GM12892 (cell line): ENCODE data around the gene MEIOB.

Source experiments
- DNase-seq: peaks from one replicate; pipeline ENCODE4 v3.0.0; 2011; ENCODE audit not compliant: insufficient read length
- FAIRE-seq: peaks from 2 replicates; lab custom pipeline; 2011; peaks lifted over from hg19 to GRCh38; lab: Jason Lieb, UNC
- POLR2A ChIP-seq: IDR thresholded peaks from 2 replicates; pipeline ENCODE4 v1.6.1; 2011; ENCODE audit warnings: low read depth, low read length, control low read depth
- POLR2AphosphoS5 ChIP-seq: IDR thresholded peaks from 2 replicates; pipeline ENCODE4 v1.6.1; 2011; ENCODE audit warnings: low read depth, low read length, control low read depth
- TAF1 ChIP-seq: IDR thresholded peaks from 2 replicates; pipeline ENCODE4 v1.6.1; 2011; ENCODE audit warnings: low read depth, mild to moderate bottlenecking, control low read depth, low read length, borderline replicate concordance

MEIOB gene

DNA sequence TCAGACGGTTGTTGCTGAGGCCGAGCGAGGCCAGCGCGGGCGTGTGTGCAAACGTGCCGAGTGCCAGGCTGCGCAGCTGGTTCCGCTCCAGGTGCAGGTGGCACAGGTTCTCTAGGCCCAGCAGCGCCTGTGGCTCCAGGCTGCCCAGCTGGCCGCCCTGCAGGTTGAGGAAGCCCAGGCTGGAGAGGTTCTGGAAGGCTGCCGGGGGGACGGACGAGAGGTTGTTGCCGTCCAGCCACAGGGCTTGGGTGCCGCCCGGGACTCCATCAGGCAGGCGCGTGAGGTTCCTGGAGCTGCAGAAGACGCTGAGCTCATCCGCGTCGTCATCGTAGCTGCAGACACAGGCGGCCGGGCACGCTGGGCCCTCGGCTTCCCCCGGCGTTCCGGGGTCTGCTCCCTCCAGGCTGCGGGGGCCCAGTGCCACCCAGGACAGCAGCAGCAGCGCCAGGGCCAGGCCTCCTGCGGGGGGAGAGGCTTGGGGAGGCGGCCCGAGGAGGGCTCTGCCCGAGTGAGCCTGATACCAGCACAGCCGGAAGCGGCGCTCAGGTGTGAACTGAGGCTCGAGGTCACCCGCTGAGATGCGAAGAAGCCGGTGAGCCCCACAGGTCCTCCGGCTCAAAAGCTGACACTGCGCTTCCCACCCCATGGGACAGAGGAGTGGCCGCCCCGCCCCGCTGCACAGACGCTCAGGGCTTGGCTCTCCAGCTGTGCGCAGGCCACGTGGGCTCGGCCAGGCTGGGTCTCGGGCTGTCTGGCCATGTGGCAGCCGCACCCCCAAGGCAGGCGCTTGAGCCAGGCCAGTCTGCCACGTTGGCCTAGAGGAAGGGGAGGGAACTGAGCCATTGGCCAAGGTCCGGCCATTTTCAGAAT, 79.8 kb downstream of the MEIOB start:
- FAIRE-seq: no peak
- DNase-seq: peak; percentile 19
- TF ChIP-seq TAF1: no peak
- TF ChIP-seq POLR2AphosphoS5: no peak
- no peak for TF ChIP-seq POLR2A

GRCh38 chr16:1791256-1791942, 80.6 kb downstream of the MEIOB start:
- TF ChIP-seq TAF1 (no peak), POLR2A (no peak), POLR2AphosphoS5 (no peak)
- FAIRE-seq: no peak

GRCh38 chr16:1790611-1791255, 81.2 kb downstream of the MEIOB start:
- DNase-seq (peak; percentile 12), FAIRE-seq (no peak)
- TF ChIP-seq POLR2AphosphoS5: no peak
- no peak for TF ChIP-seq TAF1
- TF ChIP-seq POLR2A: no peak

More at GRCh38 chr16:1791256-1791942, 80.6 kb downstream of the MEIOB start:
- peak; percentile 29 for DNase-seq

DNA sequence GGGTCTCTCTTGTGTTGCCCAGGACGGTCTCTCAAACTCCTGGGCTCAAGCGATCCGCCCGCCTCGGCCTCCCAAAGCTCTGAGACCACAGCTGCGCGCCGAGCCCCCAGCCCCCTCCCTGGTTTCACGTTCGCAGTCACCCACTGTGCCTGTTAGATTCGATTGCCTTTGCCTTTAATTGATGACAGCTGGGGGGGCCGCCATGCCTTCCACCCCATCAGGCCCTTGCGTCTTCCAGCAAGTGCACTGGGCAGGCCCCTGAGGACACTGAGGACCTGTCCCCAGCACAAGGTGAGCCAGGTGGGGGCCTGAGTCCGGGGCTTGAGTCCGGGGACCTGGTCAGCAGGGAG, 81.7 kb downstream of the MEIOB start:
- TF ChIP-seq POLR2A: no peak
- no peak for TF ChIP-seq TAF1
- no peak for TF ChIP-seq POLR2AphosphoS5
- FAIRE-seq: no peak
- peak; percentile 13 for DNase-seq

DNA sequence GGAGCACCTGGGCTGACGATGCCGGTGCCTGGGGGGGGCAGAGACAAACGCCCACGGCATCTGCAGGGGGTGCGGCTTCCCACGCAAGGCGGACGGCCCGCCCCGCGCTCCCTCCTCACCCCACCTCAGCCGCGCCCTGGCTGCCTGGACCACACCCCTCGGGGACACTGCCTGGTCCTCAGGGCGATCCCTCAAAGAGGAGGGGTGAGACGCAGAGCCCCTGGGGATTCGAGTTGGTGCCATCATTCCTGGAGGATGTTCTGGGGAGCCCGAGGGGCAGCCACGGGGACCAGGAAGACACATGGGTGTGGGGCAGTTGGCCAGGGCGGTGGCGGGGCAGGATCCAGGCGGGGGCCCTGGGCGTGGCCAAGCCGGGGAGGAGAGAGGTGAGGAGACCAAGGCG, 82.3 kb downstream of the MEIOB start:
- FAIRE-seq (no peak), DNase-seq (no peak)
- TF ChIP-seq POLR2A: no peak; the same call in 1 of the 2 replicates
- no peak for TF ChIP-seq POLR2AphosphoS5
- TF ChIP-seq TAF1: no peak

- TF ChIP-seq POLR2AphosphoS5: no peak
- DNase-seq (no peak), FAIRE-seq (no peak)
Observed at GRCh38 chr16:1788708-1789100, 83.3 kb downstream of the MEIOB start.

DNA sequence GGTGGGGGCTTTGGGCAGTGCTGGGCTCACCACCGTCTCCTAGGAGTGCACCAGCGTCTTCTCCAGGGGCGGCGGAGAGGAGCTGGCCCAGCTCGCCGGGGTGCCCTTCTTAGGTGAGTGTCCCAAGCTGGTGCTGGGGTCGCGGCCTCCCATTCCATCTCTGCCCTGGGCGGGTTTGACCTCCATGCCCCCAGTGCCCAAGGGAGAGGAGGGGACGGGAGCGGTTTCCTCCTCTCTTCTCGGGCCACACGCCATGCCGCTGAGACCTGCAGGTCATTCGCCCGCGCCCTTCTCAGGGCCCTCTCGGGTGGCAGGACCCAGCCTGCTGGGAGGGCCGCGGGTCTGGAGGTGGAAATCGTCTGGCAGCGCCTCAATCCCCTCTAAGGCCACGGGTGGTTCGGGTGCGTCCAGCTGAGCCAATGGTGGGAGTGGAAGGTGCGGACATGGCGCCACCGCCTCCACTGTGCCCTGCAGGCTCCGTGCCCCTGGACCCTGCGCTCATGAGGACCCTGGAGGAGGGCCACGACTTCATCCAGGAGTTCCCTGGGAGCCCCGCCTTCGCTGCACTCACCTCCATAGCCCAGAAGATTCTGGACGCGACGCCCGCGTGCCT, 83.8 kb downstream of the MEIOB start:
- no peak for TF ChIP-seq POLR2A
- no peak for TF ChIP-seq POLR2AphosphoS5
- TF ChIP-seq TAF1: no peak
- FAIRE-seq: no peak
- no peak for DNase-seq

- FAIRE-seq: no peak
- no peak for DNase-seq
- no peak for TF ChIP-seq TAF1
- no peak for TF ChIP-seq POLR2A
- no peak for TF ChIP-seq POLR2AphosphoS5
Observed at GRCh38 chr16:1787322-1788094, 84.5 kb downstream of the MEIOB start.

DNA sequence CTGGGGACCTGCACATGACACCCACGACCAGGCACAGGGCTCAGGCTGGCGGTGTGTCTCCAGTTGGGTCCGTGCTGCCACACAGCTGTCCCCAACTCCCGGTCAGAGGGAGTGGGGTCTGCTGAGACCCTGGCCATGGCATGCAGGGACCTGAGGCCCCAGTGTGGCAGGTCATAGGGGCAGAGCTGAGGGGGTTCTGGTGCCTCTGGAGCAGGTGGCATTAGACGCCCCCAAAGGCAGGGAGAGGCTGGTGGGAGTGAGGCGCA, 85.0 kb downstream of the MEIOB start:
- FAIRE-seq (no peak), DNase-seq (no peak)
- TF ChIP-seq TAF1: no peak
- no peak for TF ChIP-seq POLR2A
- no peak for TF ChIP-seq POLR2AphosphoS5

GRCh38 chr16:1786242-1787055, 85.5 kb downstream of the MEIOB start:
- no peak for TF ChIP-seq POLR2AphosphoS5
- no peak for TF ChIP-seq POLR2A
- no peak for TF ChIP-seq TAF1
- FAIRE-seq (no peak), DNase-seq (no peak)

- DNase-seq (no peak), FAIRE-seq (no peak)
- TF ChIP-seq POLR2A (no peak), TAF1 (no peak), POLR2AphosphoS5 (no peak)
Observed at GRCh38 chr16:1785846-1786170, 86.2 kb downstream of the MEIOB start.
